Measurements from ENCODE around the gene MRPS22.

Gene MRPS22

DNA sequence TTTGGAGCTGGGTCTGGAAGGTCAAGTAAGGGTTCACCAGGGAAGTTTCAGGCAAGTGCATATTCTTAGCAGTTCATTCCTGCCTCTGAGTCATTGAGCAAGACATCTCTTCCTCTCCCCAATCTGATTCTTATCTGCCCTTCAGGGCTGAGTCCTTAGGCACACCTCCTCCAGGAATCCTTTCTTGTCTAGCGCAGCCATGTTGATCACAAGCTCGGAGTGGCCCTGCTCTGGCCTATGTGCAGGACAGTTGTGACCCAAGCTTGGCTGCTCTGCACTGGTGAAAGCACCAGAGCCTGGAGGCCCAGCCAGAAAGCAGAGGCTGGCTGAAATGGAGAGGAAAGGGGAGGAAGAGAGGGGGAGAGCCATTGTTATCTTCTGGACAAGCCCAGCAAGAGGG lies 30.9 kb upstream of the MRPS22 start:
- peaks cover 4% of the 10 kb centered on the region; the same call in 1 of the 2 replicates for H3K4me1 ChIP-seq (ENCODE audit: insufficient read depth, low read length)
- H3K36me3 ChIP-seq (ENCODE audit: insufficient read depth, low read length), result no peaks in the 10 kb centered on the region
- H3K27ac ChIP-seq (ENCODE audit: low read depth, low read length), result no peak overlapping the region
- no peak overlapping the region for H3K9ac ChIP-seq (ENCODE audit: low read depth, low read length)
- H3K9me3 ChIP-seq (ENCODE audit: insufficient read depth, low read depth, low read length), result no peaks in the 10 kb centered on the region
- no peak overlapping the region for H3K4me3 ChIP-seq (ENCODE audit: low read length)
- WGBS, result 93% methylated on average over 2 of the region's 2 CpGs
- H3K27me3 ChIP-seq (ENCODE audit: insufficient read depth, low read length), result no peaks in the 10 kb centered on the region

DNA sequence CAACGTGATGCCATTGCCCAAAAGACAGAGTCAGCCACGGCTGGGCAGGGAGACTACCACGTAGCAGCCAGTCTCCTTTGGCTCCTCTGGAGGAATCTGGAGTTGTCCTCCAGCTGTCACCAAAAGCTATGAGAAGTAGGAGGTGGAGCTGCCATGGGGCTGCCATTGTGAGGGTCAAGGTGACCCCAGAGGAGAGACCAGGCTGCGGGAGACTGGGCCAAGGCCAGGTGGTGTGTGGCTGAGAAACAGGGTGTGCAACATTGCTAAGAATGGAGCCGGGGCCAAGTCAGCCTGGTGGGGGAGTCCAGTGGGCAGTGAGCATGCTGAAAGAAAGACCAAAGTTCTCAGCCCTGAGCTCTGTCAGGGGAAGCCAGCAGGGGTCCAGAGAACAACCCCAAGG lies 29.9 kb upstream of the MRPS22 start:
- Histone ChIP-seq H3K27ac (ENCODE audit: low read depth, low read length) (no peak overlapping the region), H3K9ac (ENCODE audit: low read depth, low read length) (no peak overlapping the region), H3K4me1 (ENCODE audit: insufficient read depth, low read length) (peaks cover 2% of the 10 kb centered on the region; the same call in 1 of the 2 replicates), H3K27me3 (ENCODE audit: insufficient read depth, low read length) (no peaks in the 10 kb centered on the region), H3K9me3 (ENCODE audit: insufficient read depth, low read depth, low read length) (no peaks in the 10 kb centered on the region), H3K4me3 (ENCODE audit: low read length) (no peak overlapping the region), H3K36me3 (ENCODE audit: insufficient read depth, low read length) (no peaks in the 10 kb centered on the region)
- WGBS, result 90% methylated on average over 5 of the region's 5 CpGs

DNA sequence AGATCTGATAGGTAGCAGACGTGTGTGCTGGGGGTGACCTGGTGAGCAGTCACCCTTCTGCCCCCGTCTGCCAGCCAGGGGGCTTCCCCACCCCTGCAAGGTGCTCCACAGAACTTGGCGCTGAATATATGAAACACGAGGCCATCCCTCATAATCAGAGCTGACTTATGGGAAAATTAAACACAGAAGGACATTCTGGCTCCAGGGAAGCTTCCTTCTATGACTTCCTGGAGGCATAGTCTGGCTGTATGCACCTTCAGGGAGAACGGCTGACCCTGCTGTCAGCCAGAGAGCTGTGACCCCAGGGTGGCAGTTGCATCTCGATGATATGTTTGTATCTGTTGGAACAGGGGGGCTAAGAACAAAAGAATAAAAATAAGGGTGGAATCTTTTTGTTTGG lies 26.6 kb upstream of the MRPS22 start:
- no peak overlapping the region for H3K4me3 ChIP-seq (ENCODE audit: low read length)
- H3K27ac ChIP-seq (ENCODE audit: low read depth, low read length), result no peak overlapping the region
- peaks cover 6% of the 10 kb centered on the region for H3K4me1 ChIP-seq (ENCODE audit: insufficient read depth, low read length)
- no peaks in the 10 kb centered on the region for H3K36me3 ChIP-seq (ENCODE audit: insufficient read depth, low read length)
- H3K9ac ChIP-seq (ENCODE audit: low read depth, low read length), result no peak overlapping the region
- 91% methylated on average over 6 of the region's 6 CpGs for whole genome bisulfite sequencing
- H3K9me3 ChIP-seq (ENCODE audit: insufficient read depth, low read depth, low read length), result no peaks in the 10 kb centered on the region
- H3K27me3 ChIP-seq (ENCODE audit: insufficient read depth, low read length), result no peaks in the 10 kb centered on the region

DNA sequence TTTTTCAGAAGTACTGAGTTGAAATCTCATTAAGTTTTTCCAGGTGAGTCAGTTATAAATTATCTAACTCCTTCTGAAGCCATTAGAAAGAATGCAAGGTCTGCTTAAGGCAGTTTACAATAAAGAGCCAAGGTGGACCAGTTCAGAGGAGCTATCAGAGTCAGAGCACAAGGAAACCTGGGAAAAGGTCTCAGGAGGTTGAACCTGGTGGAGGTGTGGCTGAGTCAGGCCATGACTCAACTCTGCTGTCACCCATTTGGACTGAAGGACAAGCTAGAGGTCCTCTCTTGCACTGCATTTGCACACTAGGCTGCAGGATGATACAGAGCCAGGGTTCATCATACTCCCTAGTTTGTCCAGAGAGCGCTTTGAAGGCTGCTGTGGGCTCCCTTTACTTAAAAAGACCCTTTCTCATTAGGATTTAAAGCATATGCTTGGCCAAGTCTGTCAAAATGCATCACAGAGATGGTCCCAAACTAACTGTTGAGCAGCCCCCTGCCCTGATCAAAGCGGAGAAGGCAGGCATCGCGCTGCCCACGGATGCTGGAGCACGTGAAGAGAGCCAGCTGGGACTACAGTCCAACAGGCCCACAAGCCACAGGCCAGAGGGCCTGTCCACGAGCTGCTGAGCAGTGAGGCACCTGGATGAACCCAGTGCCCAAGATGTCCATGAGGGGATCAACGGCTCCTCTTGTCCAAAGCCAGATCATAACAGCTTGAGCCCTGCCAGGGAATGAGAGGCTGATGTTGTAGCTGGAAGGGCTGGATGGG lies 26.0 kb upstream of the MRPS22 start:
- Histone ChIP-seq H3K36me3 (ENCODE audit: insufficient read depth, low read length) (no peaks in the 10 kb centered on the region), H3K4me1 (ENCODE audit: insufficient read depth, low read length) (peaks cover 6% of the 10 kb centered on the region), H3K9ac (ENCODE audit: low read depth, low read length) (no peak overlapping the region), H3K9me3 (ENCODE audit: insufficient read depth, low read depth, low read length) (no peaks in the 10 kb centered on the region), H3K27me3 (ENCODE audit: insufficient read depth, low read length) (no peaks in the 10 kb centered on the region), H3K4me3 (ENCODE audit: low read length) (no peak overlapping the region), H3K27ac (ENCODE audit: low read depth, low read length) (no peak overlapping the region)
- 93% methylated on average over 8 of the region's 8 CpGs for WGBS

DNA sequence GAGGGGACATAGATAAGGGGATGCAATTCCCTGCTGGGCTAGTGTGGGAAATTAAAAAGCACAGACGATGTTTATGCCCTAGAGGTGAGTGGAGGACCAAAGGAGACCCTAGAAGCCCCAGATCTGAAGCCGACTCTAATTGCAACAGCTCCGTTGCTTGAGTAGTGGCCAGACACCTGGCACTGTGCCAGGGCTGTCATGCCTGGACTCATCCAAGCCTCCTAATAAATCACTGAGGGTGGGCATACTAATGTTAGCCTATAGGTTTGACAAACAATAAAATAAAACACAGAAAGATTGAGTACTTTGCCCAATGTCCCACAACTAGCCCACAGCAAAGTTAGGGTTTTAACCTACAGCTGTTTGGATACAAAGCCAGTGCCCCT lies 25.4 kb upstream of the MRPS22 start:
- no peak overlapping the region for H3K27ac ChIP-seq (ENCODE audit: low read depth, low read length)
- 86% methylated on average over 3 of the region's 3 CpGs for WGBS
- peaks cover 6% of the 10 kb centered on the region for H3K4me1 ChIP-seq (ENCODE audit: insufficient read depth, low read length)
- H3K9me3 ChIP-seq (ENCODE audit: insufficient read depth, low read depth, low read length), result no peaks in the 10 kb centered on the region
- H3K4me3 ChIP-seq (ENCODE audit: low read length), result no peak overlapping the region
- H3K9ac ChIP-seq (ENCODE audit: low read depth, low read length), result no peak overlapping the region
- H3K36me3 ChIP-seq (ENCODE audit: insufficient read depth, low read length), result no peaks in the 10 kb centered on the region
- H3K27me3 ChIP-seq (ENCODE audit: insufficient read depth, low read length), result no peaks in the 10 kb centered on the region

DNA sequence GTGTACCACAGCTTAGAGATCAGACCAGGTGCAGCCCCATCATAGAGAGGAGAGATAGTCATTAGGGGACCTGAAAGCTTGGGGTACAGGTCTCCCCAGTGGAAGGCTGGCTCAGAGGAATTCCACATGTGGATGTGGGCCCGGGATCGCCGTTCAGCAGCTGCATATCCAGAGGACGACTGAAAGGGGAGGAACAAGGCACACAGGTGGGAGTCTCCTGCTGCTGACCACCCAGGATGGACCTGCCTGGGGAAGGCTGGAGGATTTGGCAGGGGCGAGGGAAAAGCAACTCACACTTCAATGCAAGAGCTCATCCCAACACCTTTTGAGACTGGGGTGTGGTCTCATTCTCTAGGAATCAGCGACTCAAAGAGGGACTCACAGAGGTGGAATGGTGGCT lies 25.0 kb upstream of the MRPS22 start:
- Histone ChIP-seq H3K4me1 (ENCODE audit: insufficient read depth, low read length) (peaks cover 6% of the 10 kb centered on the region), H3K27me3 (ENCODE audit: insufficient read depth, low read length) (no peaks in the 10 kb centered on the region), H3K9ac (ENCODE audit: low read depth, low read length) (no peak overlapping the region), H3K4me3 (ENCODE audit: low read length) (no peak overlapping the region), H3K36me3 (ENCODE audit: insufficient read depth, low read length) (no peaks in the 10 kb centered on the region), H3K9me3 (ENCODE audit: insufficient read depth, low read depth, low read length) (no peaks in the 10 kb centered on the region), H3K27ac (ENCODE audit: low read depth, low read length) (no peak overlapping the region)
- 94% methylated on average over 6 of the region's 6 CpGs for WGBS

DNA sequence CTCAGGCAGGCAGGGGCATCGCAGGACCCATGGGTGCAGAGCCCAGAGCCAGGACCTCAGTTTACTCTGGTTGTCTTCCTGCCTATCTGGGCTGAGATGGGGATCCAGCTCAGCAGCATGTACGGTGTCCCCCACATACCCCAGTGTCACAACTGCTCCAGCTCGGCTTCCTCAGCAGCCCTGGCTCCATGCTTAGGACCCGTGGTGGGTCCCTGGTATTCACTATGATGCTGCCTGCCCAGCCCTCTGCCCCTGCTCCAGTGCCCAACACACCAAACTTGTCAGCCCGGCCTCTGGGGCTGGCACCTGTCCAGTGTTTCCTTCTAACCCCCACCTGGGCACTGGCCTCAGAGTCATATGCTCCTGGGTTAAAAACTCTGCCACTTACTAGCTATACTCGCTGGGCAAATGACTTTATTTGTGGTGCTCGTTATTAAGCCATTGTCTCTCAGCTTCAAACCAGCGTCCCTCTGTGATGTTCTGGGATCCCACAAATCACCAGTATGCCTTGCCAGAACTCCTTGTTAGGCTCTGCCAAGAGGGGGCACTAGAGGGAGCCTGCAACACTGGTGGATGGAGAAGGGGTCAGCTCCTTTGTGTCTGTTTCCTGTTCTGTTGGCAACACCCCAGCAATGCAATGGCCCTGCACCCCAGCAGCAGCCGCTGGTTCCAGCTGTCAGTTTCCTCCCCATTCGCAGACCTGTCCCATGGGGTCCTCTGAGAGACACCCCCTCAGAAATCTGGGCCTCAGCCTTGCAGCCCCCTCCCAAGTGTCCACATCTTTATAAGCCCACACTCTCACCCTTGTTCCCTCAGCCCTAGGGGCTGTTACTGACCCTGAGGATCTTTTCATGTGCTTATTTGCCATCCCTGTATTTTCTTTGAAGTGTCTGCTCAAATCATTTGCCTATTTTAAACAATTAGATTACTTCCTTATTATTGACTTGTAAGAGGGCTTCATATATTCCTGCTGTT lies 24.1 kb upstream of the MRPS22 start:
- WGBS, result 77% methylated on average over 10 of the region's 10 CpGs
- H3K27me3 ChIP-seq (ENCODE audit: insufficient read depth, low read length), result no peaks in the 10 kb centered on the region
- no peaks in the 10 kb centered on the region for H3K9me3 ChIP-seq (ENCODE audit: insufficient read depth, low read depth, low read length)
- peaks cover 6% of the 10 kb centered on the region for H3K4me1 ChIP-seq (ENCODE audit: insufficient read depth, low read length)
- no peak overlapping the region for H3K9ac ChIP-seq (ENCODE audit: low read depth, low read length)
- H3K27ac ChIP-seq (ENCODE audit: low read depth, low read length), result no peak overlapping the region
- no peaks in the 10 kb centered on the region for H3K36me3 ChIP-seq (ENCODE audit: insufficient read depth, low read length)
- H3K4me3 ChIP-seq (ENCODE audit: low read length), result no peak overlapping the region

DNA sequence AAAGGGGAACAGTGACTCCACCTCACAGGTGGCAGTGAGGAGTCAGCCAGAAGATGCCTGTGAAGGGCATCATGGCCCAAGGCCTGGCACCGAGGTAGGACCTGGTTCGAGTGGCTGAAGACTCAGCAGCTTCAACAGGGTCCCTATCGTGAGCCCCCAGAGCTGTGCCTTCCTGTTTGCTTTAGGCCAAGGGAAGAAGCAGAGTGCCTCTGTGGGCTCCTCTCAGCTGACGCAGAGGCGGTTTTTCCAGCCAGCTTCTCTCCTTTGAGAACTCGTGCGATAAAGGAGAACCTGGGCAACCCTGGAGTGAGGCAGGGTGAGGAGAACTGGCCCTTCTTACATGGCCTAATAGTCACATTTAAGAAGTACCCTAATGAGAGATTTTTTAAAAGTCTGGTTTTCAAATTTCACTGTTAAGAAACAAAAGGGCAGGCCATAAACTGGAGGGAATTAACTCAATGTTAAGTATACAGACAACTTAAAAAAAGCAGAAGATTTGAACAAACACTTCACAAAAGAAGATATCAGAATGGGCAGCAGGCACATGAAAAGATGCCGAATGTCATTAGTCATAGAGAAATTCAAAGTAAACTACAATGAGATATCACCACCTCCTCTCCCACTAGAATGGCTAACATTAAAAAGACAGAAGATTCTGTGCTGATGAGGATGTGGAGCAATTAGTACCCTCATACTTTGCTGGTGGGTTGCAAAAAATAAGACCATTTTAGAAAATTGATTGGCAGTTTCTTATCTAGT lies 23.1 kb upstream of the MRPS22 start:
- Histone ChIP-seq H3K9me3 (ENCODE audit: insufficient read depth, low read depth, low read length) (no peaks in the 10 kb centered on the region), H3K36me3 (ENCODE audit: insufficient read depth, low read length) (no peaks in the 10 kb centered on the region), H3K27me3 (ENCODE audit: insufficient read depth, low read length) (no peaks in the 10 kb centered on the region), H3K4me3 (ENCODE audit: low read length) (no peak overlapping the region), H3K27ac (ENCODE audit: low read depth, low read length) (no peak overlapping the region), H3K4me1 (ENCODE audit: insufficient read depth, low read length) (peaks cover 6% of the 10 kb centered on the region), H3K9ac (ENCODE audit: low read depth, low read length) (no peak overlapping the region)
- WGBS, result 91% methylated on average over 6 of the region's 8 CpGs

DNA sequence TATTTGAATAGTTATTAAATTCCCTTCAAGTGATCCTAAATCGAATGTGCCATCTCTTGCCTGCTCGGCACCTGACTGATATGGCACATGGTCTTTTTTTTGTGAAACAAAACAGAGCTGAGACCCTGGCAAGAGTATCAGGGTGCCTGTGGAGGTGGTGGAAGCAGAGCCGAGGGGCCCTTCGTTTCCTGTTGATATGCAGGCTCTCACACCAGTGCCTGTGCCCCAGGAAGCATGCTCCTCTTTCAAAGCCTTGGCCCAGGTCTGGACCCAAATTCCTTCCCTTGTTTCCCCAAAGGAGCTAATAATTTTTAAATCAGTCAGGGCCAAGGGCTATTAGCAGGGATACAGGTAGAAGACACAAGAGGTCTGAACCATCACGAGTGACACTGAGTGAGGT lies 21.5 kb upstream of the MRPS22 start:
- Histone ChIP-seq H3K4me1 (ENCODE audit: insufficient read depth, low read length) (peaks cover 6% of the 10 kb centered on the region), H3K27me3 (ENCODE audit: insufficient read depth, low read length) (0 out of 2 replicates have a peak, but pooled peaks cover under 1% of the 10 kb centered on the region), H3K27ac (ENCODE audit: low read depth, low read length) (no peak overlapping the region), H3K4me3 (ENCODE audit: low read length) (no peak overlapping the region), H3K36me3 (ENCODE audit: insufficient read depth, low read length) (no peaks in the 10 kb centered on the region), H3K9me3 (ENCODE audit: insufficient read depth, low read depth, low read length) (no peaks in the 10 kb centered on the region), H3K9ac (ENCODE audit: low read depth, low read length) (no peak overlapping the region)
- WGBS, result 86% methylated on average over 5 of the region's 5 CpGs

DNA sequence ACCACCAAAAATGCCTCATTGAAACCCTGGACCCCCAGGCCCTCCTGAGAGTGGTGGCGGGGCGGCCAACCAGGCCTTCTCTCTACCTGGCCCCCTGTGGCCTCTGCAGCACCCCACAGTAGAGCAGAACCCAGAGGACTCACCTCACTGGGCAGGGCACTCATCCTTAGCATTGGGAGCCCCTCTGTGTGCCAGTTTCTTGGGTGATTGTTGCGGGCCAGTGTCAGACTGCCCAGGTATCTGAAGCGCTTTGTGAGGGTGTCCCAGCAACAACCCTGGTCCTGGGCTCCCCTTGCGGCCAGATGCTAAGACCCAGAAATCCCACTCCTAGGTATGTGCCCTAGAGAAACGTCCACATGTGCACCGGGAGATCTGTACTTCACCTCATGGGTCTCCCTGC lies 20.7 kb upstream of the MRPS22 start:
- no peak overlapping the region for H3K27ac ChIP-seq (ENCODE audit: low read depth, low read length)
- H3K4me1 ChIP-seq (ENCODE audit: insufficient read depth, low read length), result peaks cover 6% of the 10 kb centered on the region
- H3K4me3 ChIP-seq (ENCODE audit: low read length), result no peak overlapping the region
- no peaks in the 10 kb centered on the region for H3K36me3 ChIP-seq (ENCODE audit: insufficient read depth, low read length)
- H3K9ac ChIP-seq (ENCODE audit: low read depth, low read length), result no peak overlapping the region
- H3K27me3 ChIP-seq (ENCODE audit: insufficient read depth, low read length), result peaks cover 8% of the 10 kb centered on the region
- H3K9me3 ChIP-seq (ENCODE audit: insufficient read depth, low read depth, low read length), result no peaks in the 10 kb centered on the region
- WGBS, result 90% methylated on average over 7 of the region's 7 CpGs

DNA sequence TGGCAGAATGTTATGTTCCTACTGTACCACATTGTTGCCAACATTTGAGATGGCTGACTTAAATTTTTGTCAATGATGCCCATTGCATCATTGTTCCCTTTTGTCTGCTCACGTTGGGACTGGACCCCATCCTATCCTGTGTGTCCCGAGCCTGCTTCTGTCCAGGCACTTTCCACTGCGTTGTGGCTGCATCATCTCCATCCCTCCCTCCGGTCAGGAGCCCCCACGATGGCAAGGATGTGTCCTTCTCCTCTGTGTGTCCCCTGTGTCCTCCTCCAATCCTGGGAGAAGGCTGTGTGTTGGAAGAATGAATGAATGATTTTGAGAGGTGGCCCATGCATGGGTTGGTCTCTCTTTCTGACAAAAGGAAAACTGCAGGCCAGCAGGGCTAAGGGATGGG lies 19.4 kb upstream of the MRPS22 start:
- Histone ChIP-seq H3K4me1 (ENCODE audit: insufficient read depth, low read length) (peaks cover 6% of the 10 kb centered on the region), H3K9me3 (ENCODE audit: insufficient read depth, low read depth, low read length) (no peaks in the 10 kb centered on the region)

More for the DNA sequence above, 19.4 kb upstream of the MRPS22 start:
- H3K27me3 ChIP-seq (ENCODE audit: insufficient read depth, low read length), result peaks cover 18% of the 10 kb centered on the region
- no peak overlapping the region for H3K27ac ChIP-seq (ENCODE audit: low read depth, low read length)
- no peak overlapping the region for H3K4me3 ChIP-seq (ENCODE audit: low read length)
- no peaks in the 10 kb centered on the region for H3K36me3 ChIP-seq (ENCODE audit: insufficient read depth, low read length)
- WGBS, result 64% methylated on average over 5 of the region's 5 CpGs
- H3K9ac ChIP-seq (ENCODE audit: low read depth, low read length), result no peak overlapping the region
